OCI-LY7 (cell line): ENCODE results near the gene WNT2B.

Experiments
- EZH2phosphoT487 ChIP-seq: fragments of 200-600 bp; sonication (generic); IDR thresholded peaks from 2 replicates; pipeline ENCODE4 v1.6.1; 2018; ENCODE audit warnings: low read depth, borderline replicate concordance, mild to moderate bottlenecking, mixed run types, antibody characterized with exemption, low read length, moderate library complexity, mixed read lengths
- TF ChIP-seq, protein P1 (sequence below): fragments of 200-600 bp; sonication (generic); conservative IDR thresholded peaks from 2 replicates; pipeline ENCODE4 v1.5.1; 2014; ENCODE audit warnings: mild to moderate bottlenecking, antibody characterized with exemption, low read length, moderate library complexity, mixed read lengths

DNA sequence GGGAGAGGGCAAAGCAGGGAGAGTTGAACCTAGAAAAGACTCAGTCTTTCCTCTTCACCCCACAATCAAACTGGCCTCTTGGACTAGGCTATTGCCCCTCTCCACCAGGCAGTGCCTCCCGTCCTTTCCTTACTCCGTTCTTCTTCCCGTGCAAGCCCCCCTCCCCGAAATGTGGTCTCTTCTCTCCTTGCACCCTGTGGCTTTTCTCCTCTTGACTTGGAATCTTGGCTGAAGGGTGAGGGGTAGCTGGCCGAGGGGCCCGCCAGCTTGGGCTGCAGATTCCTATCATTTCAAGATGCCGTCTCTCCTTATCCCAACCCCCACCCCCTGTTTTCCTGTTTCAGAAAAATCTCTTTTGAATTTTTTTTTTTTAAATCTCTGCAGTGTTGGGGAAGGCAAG, 1.6 kb downstream of the WNT2B start:
- TF ChIP-seq, protein P1, sequence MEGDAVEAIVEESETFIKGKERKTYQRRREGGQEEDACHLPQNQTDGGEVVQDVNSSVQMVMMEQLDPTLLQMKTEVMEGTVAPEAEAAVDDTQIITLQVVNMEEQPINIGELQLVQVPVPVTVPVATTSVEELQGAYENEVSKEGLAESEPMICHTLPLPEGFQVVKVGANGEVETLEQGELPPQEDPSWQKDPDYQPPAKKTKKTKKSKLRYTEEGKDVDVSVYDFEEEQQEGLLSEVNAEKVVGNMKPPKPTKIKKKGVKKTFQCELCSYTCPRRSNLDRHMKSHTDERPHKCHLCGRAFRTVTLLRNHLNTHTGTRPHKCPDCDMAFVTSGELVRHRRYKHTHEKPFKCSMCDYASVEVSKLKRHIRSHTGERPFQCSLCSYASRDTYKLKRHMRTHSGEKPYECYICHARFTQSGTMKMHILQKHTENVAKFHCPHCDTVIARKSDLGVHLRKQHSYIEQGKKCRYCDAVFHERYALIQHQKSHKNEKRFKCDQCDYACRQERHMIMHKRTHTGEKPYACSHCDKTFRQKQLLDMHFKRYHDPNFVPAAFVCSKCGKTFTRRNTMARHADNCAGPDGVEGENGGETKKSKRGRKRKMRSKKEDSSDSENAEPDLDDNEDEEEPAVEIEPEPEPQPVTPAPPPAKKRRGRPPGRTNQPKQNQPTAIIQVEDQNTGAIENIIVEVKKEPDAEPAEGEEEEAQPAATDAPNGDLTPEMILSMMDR: no peak
- TF ChIP-seq EZH2phosphoT487: no peak
